CD14-positive monocyte (primary cell): Measurements from ENCODE around the gene KCNG2. TPM values are rescaled to one million over a fixed set of nuclear protein-coding genes. Genes with fewer than 3 reads are reported as not detected.

Experiments used
- DNase-seq, 3 donors: peaks; one replicate each; pipeline ENCODE4 v3.0.0-alpha.2; 2011 to 2022
- H2AFZ ChIP-seq: 2 replicates; pipeline ENCODE4 v1.6.0; 2012; ENCODE audit warnings: mild to moderate bottlenecking, low read depth, low read length, inconsistent platforms; ENCODE audit not compliant: insufficient read depth, poor library complexity, severe bottlenecking
- H3K27ac ChIP-seq, 2 donors: 1 replicate in 1 of 2; 2 replicates in 1 of 2; pipeline ENCODE4 v1.5.1; 2012 to 2013; ENCODE audit warnings: low read length in 2 of 2, control low read depth in 1 of 2, inconsistent platforms in 1 of 2, low read depth in 1 of 2, mild to moderate bottlenecking in 1 of 2
- H3K27me3 ChIP-seq, 2 donors: one replicate each; pipeline versions ENCODE4 v1.6.0 to v1.6.1; 2011 to 2013; ENCODE audit warnings: low read length in 2 of 2; ENCODE audit not compliant: control insufficient read depth in 2 of 2, insufficient read depth in 2 of 2
- H3K36me3 ChIP-seq, 2 donors: replicated peaks in 1 of 2; 1 replicate in 1 of 2; 2 replicates in 1 of 2; pipeline versions ENCODE4 v1.5.1 to v1.6.1; 2012 to 2013; ENCODE audit warnings: low read length in 2 of 2, control low read depth in 1 of 2, inconsistent platforms in 1 of 2, mild to moderate bottlenecking in 1 of 2; ENCODE audit not compliant: insufficient read depth in 2 of 2, control insufficient read depth in 1 of 2
- H3K4me1 ChIP-seq, 2 donors: 1 replicate in 1 of 2; 2 replicates in 1 of 2; pipeline versions ENCODE4 v1.5.1 to v1.6.1; 2012 to 2013; ENCODE audit warnings: low read length in 2 of 2, control low read depth in 1 of 2, inconsistent platforms in 1 of 2, mild to moderate bottlenecking in 1 of 2, moderate library complexity in 1 of 2; ENCODE audit not compliant: insufficient read depth in 2 of 2, control insufficient read depth in 1 of 2
- H3K4me2 ChIP-seq: replicated peaks from 2 replicates; pipeline ENCODE3; 2012; ENCODE audit warnings: low read length, moderate library complexity, mild to moderate bottlenecking; ENCODE audit not compliant: poor library complexity, severe bottlenecking; ENCODE audit errors: extremely low read depth
- H3K4me3 ChIP-seq, 3 experiments: fragments of 200-600 bp in 1 of 3; sonication (generic) in 1 of 3; replicated peaks in 1 of 3; 1 replicate in 2 of 3; 2 replicates in 1 of 3; pipeline ENCODE4 v1.5.1; 2011 to 2013; ENCODE audit warnings: low read length in 3 of 3, mild to moderate bottlenecking in 3 of 3, control low read depth in 2 of 3, low read depth in 2 of 3, inconsistent platforms in 1 of 3, moderate library complexity in 1 of 3
- H3K79me2 ChIP-seq: 2 replicates; pipeline ENCODE4 v1.6.0; 2012; ENCODE audit warnings: mild to moderate bottlenecking, control low read depth, inconsistent platforms, low read length, moderate library complexity; ENCODE audit not compliant: insufficient read depth
- H3K9ac ChIP-seq: 2 replicates; pipeline ENCODE4 v1.6.0; 2017; ENCODE audit warnings: low read length, mild to moderate bottlenecking; ENCODE audit not compliant: insufficient read depth, poor library complexity, severe bottlenecking
- H3K9me3 ChIP-seq, 2 donors: replicated peaks in 1 of 2; 1 replicate in 1 of 2; 2 replicates in 1 of 2; pipeline versions ENCODE4 v1.5.1 to v1.6.1; 2012 to 2013; ENCODE audit warnings: low read length in 2 of 2, control low read depth in 1 of 2; ENCODE audit not compliant: control insufficient read depth in 1 of 2, insufficient read depth in 1 of 2
- H4K20me1 ChIP-seq: 2 replicates; pipeline ENCODE4 v1.6.0; 2012; ENCODE audit warnings: mild to moderate bottlenecking, low read length, control low read depth, moderate library complexity; ENCODE audit not compliant: insufficient read depth
- H3K27ac Mint-ChIP-seq, 7 donors: one replicate each; pipeline ENCODE4 v1.8.0; 2020; ENCODE audit warnings: mild to moderate bottlenecking in 7 of 7, mixed read lengths in 7 of 7, moderate library complexity in 6 of 7, inconsistent platforms in 2 of 7
- H3K27me3 Mint-ChIP-seq, 3 donors: one replicate each; pipeline ENCODE4 v1.8.0; 2021 to 2022; ENCODE audit warnings: low read depth in 3 of 3, mild to moderate bottlenecking in 3 of 3, mixed read lengths in 3 of 3, moderate library complexity in 3 of 3, inconsistent platforms in 1 of 3
- H3K36me3 Mint-ChIP-seq, 2 donors: one replicate each; pipeline ENCODE4 v1.8.0; 2020; ENCODE audit warnings: mixed read lengths in 2 of 2, inconsistent platforms in 1 of 2, mild to moderate bottlenecking in 1 of 2
- H3K4me1 Mint-ChIP-seq: one replicate; pipeline ENCODE4 v1.8.0; 2020; ENCODE audit warnings: mild to moderate bottlenecking, mixed read lengths
- H3K4me3 Mint-ChIP-seq, 2 donors: one replicate each; pipeline ENCODE4 v1.8.0; 2020; ENCODE audit warnings: mild to moderate bottlenecking in 2 of 2, mixed read lengths in 2 of 2, moderate library complexity in 1 of 2
- H3K9me3 Mint-ChIP-seq, 7 donors: one replicate each; pipeline ENCODE4 v1.8.0; 2020 to 2022; ENCODE audit warnings: mixed read lengths in 7 of 7, mild to moderate bottlenecking in 6 of 7, moderate library complexity in 6 of 7, inconsistent platforms in 2 of 7
- CTCF ChIP-seq: fragments of 200-600 bp; IDR thresholded peaks from one replicate; pipeline ENCODE4 v1.8.0; 2022; ENCODE audit warnings: antibody characterized with exemption, mild to moderate bottlenecking
- WGBS: methylation state at CpG from one replicate; pipeline ENCODE4 v1.1.5; 2013; ENCODE audit warnings: missing lambda C conversion rate; ENCODE audit not compliant: insufficient coverage; 5-methylcytosine and 5-hydroxymethylcytosine counted together
- intact Hi-C, 2 donors: fragments of 100-400 bp; cut with micrococcal nuclease; formaldehyde crosslinking; loops; one replicate each; pipeline versions ENCODE4 v1.15.0 to v1.15.1; 2023
- polyA plus RNA-seq, 3 donors: library from polyadenylated mRNA; depleted of rRNA in 1 of 3; unstranded in 2 of 3; stranded (reverse) in 1 of 3; fragments of 300-500 nt in 2 of 3; fragments of >200 nt in 1 of 3; fragmentation: Illumina TruSeq in 2 of 3; gene quantifications; 1 replicate in 2 of 3; 2 replicates in 1 of 3; pipeline ENCODE4 v1.2.3, GENCODE V29; 2012 to 2021

The KCNG2 gene
- polyA plus RNA-seq, 3 donors, result 0.04 TPM; not detected in 2

DNA sequence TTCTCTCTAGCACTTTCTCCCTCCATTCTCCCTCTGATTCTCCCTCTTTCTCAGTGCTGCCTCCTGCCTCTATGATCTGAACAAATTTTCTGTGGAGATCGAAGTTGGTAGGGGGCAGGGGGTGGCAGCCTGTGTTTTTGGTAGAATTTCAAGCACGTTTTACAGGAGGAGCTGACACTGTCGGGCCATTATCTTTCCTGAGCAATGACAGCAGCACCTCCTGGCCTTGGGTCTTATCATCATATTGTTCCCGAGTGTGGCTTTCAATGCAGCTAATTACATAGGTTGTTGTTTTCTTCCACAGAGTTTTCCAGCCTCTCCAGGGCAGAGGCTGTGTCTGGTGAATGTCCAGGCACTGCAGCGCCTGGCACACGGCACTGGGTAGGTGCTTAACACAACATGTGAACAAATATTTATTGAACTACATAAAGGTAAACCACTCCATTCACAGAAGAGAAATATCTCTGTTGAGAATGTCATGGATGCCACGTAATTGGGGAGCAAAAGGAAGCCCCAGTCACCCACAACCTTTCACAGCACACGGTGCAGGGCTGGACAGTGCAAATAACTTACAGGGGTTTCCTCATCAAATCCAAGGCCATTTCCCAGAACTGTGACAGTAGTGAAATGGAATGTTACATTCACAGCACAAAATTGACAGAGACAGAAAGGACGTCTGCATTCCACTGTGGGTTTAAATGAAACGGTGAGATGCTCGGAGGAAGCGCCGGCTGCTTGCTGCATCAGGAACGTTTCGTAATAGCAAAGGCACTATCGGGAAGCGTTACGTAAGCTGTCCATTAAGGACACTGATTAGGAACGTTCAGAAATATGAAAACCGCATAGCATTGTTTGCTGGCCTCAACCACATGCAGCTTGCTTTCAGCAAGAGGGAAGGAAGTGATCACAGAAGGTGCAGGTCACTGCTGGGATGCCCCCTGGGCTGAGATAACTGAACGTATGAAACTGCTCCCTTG is 6.5 kb upstream of the KCNG2 start:
- Mint-ChIP-seq H3K27me3 (peaks cover 32 to 51% (median 46%) of the 10 kb centered on the region in 3 donors), H3K4me3 (peak overlapping the region; percentile 75 to 94)
- intact Hi-C loops, result loop anchor here in 1 of 2 donors (10.0 kb wide), 3 partner anchors 106 to 194 kb away; partner anchors contain the start of genes SLC66A2 and TXNL4A

More for the DNA sequence above, 6.5 kb upstream of the KCNG2 start:
- peaks cover 0 to 5% of the 10 kb centered on the region in 2 donors for H3K9me3 ChIP-seq
- H3K9me3 Mint-ChIP-seq, result peaks cover 3 to 18% (median 8%) of the 10 kb centered on the region in 7 donors
- WGBS, result 2% methylated on average over 14 of the region's 21 CpGs
- no peak overlapping the region for H3K9ac ChIP-seq
- peak overlapping the region; percentile 67 to 94 (median 88) for H3K27ac Mint-ChIP-seq
- peaks cover 10 to 38% of the 10 kb centered on the region in 2 donors for H3K27me3 ChIP-seq
- peaks cover 12 to 16% of the 10 kb centered on the region in 2 donors for H3K36me3 Mint-ChIP-seq
- H4K20me1 ChIP-seq, result no peaks in the 10 kb centered on the region
- peaks cover 63 to 96% of the 10 kb centered on the region in 2 donors for H3K4me1 ChIP-seq
- H2AFZ ChIP-seq, result no peak overlapping the region
- peak overlapping the region; percentile 82 for H3K4me2 ChIP-seq
- no peaks in the 10 kb centered on the region for H3K36me3 ChIP-seq
- TF ChIP-seq CTCF, result no peak
- peaks cover 85% of the 10 kb centered on the region for H3K4me1 Mint-ChIP-seq
- H3K27ac ChIP-seq, result peak overlapping the region; percentile 38 to 76
- no peaks in the 10 kb centered on the region for H3K79me2 ChIP-seq
- H3K4me3 ChIP-seq, result peak overlapping the region; percentile 7 to 68 (median 9)
- peak; percentile 79 to 86 (median 85) for DNase-seq
